Fibroblast of gingiva (primary cell): ENCODE results near the gene LRRC51.

Experiments used
- DNase-seq: peaks from one replicate; pipeline ENCODE4 v3.0.0-alpha.2; 2011; ENCODE audit warnings: low read depth

LRRC51 gene

DNA sequence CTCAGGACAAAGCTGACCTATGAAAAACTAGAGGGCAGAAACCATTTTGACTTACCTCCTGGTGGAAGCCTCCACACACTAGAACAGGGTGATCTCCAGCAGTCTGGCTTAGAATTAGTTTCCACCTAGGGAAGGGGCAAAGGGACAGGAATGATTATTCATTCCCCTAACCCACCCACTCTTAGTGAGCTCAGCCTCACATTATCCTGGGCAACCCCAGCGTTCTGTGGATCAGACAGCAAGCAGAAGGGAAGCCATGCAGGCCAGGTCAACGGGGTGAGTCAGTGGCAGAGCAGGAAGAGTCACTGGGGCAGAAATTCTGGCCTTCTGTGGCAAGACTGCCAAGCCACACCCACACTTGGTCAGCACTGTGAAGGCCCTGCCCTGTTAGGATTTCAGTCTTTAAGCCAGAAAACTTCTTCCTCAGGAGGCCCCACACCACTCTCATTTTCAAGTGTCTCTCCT lies 10.8 kb upstream of the LRRC51 start:
- peak; percentile 87 for DNase-seq

DNA sequence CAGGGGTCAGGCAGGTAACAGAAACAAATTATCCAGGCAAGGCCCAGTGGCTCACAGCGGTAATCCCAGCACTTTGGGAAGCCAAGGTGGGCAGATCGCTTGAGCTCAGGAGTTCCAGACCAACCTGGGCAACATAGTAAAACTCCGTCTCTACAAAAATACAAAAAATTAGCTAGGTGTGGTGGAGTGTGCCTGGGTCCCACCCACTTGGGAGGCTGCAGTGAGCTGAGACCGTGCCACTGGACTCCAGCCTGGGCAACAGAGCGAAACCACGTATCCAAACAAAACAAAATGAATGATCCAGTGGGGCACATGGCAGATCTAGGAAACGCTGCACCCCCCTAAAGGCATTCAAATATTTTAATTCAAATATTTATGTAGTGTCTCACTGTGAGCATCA lies 10.2 kb upstream of the LRRC51 start:
- no peak for DNase-seq

- DNase-seq: peak; percentile 73
Observed at GRCh38 chr11:72072348-72072747, 8.3 kb upstream of the LRRC51 start.

DNA sequence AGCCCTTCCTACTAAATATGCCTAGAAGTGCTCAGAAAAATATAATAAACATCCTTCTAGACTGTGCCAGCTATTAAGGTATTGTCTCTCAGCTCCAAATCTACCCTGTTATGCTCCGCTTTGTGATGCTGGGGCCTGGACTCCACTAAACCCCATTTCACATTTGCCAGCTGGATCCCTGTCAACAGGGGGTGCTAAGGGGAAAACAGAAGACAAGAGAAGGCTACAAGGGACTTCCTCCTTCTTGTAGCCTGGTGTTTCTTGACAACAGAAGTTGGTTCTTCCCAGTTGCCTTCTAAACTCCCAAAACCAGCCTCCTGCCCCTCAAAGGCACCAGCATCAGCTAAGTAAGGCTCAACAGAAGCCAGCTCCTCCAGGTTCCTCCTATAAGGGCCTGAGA lies 5.5 kb upstream of the LRRC51 start:
- DNase-seq: no peak

GRCh38 chr11:72075756-72076155 lies 4.9 kb upstream of the LRRC51 start:
- DNase-seq: no peak

DNA sequence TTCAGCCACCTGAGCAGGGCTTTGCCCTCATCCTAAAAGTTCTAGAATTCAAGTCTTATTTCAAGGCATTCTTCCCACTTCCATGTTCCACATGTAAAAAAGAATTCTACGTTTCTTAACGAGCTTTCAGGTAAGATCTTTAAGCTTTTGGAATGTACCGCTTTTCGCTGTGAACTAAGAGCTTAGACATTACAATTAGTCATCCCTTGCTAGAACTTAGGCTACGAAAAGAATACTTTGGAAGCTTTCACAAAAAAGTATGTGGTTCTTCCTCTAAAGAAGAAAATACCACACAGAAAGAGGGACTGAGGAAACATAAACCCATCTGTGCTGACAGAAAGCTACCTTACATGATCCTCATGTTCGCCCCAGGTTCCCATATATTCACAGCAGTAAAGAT lies 2.2 kb upstream of the LRRC51 start:
- no peak for DNase-seq

DNA sequence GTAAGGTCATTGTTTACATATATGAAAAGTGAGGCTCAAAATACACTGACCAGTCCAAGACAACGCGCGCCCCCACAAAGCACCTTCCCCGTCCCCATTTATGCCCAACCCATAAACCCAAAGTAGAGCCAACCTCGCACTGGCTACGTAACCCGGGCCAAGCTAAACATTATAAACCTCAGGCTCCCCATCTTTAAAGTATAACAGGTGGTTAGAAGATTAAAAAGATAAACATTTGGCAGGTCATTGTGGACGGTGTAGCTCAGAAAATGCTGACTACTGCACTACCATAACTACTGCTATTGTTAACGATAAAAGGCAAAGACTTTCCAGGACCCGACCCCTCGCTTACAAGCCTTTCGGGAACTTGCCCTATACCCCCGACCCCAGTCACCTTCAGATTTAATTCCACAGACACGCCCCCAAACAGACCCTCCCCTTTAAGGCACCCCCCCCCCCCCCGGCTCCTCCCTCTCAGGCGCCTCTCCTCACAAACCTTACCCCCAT lies 778 bp upstream of the LRRC51 start:
- no peak for DNase-seq

- no peak for DNase-seq
Observed at GRCh38 chr11:72081184-72081644, 564 bp downstream of the LRRC51 start.

- DNase-seq: no peak
Observed at GRCh38 chr11:72081821-72082453, 1.3 kb downstream of the LRRC51 start.

- DNase-seq: no peak
Observed at GRCh38 chr11:72083414-72083813, 2.8 kb downstream of the LRRC51 start.

DNA sequence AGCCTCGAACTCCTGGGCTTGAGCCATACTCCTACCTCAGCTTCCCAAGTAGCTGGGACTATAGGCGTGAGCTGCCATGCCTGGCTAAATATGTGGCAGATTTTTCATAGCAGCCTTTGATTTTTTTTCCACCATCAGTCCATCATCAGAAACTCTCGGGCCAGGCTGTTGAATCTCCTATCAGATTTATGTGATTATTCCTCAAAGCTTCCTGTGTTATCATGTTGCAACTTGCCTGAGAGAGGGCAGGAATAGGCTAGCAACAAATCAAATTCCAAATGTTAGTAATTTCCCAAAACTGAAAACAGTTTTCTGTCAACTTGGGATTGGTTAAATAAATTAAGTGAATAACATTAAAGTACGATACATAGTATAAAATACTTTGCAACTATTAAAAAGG lies 3.4 kb downstream of the LRRC51 start:
- no peak for DNase-seq

DNA sequence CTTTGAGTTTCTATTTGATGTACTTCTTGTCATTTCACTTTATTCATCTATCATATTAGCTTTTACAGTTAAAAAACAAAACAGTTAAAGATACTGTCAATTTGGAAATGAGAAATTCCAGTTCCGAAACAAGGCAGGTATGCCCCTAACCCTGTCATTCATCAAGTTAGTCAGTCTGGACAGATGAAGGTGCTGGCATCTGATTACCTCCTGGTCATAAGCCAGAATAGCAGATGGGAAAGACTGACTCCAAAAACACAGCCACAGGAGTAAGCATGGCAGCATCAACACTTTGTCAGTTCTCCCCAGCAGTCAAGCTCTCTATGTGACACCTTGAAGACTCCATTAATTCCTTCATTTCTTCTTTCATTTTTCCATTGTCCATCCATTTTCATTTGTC lies 4.3 kb downstream of the LRRC51 start:
- no peak for DNase-seq

GRCh38 chr11:72085621-72086351 lies 5.1 kb downstream of the LRRC51 start:
- DNase-seq: no peak

DNA sequence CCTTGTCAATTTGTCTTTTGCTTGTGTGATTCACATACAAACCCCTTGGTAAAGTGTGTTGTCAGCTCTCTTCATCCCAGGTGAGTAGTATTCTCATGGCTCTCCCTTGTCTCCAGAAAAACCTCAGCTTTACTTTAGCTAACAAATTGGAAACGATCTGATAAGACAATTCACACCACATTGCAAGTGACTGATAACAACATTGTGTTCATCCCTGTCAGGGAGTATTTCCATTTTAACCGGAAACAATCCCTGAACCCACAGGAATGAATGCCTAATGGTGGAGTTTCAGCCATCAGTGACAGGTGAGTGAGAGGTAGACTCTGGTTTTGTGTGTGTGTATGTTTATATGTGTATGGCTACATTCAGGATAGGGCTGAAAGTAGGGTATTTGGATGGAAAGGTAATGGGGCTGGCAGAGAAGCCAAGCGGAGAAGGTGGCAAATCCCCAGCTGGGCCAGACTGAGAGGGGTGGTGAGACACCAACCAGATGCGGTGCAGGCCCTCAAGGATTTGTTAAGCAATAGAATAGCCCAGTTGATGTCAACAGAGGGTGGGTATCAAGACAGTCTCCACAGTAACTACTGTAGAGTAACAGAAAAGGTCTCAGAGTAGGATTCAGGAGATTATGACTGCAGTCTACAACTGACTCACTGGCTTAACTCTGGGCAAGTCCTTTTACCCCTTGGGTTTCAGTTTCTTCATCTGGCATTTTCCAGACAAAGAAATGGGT lies 7.6 kb downstream of the LRRC51 start:
- DNase-seq: no peak

DNA sequence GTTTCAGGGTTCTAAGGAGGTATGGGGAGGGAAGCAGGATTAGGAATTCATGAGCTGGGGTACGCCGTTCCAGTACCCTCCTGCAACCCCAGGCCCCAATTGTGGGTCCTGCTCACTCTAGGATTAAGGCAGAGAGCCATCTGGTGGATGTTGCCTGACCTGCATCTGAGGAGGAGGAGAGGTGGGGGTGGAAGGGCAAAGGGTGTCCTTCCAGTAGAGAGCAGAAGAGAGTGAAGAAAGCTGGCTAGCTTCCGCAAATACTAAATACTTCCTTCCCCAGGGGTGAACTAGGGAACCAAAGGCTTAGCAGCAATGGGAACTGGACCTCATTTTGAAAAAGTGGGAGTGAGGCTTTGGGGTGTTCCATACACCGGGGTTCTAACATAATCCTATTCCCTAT lies 10.6 kb downstream of the LRRC51 start:
- DNase-seq: peak; percentile 57

DNA sequence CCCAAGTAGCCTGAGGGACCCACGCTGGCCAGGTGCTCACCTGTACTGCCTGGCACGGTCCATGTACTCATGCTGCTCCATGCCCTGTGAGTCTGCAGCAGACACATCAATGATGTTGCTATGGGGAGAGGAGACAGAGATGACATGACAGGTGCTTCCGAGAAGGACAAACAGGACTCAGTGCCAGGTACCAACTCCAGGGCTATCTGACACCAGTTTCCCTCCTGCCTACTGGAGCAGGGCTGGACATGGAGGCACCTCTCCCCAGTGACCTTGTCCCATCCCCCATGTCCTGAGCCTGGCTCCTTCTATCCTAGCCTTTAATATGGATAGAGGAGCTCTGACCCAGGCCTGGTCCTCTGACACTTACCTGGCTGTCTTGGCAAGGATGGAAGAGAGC lies 18.1 kb downstream of the LRRC51 start:
- no peak for DNase-seq

GRCh38 chr11:72100009-72100408 lies 19.4 kb downstream of the LRRC51 start:
- DNase-seq: no peak

DNA sequence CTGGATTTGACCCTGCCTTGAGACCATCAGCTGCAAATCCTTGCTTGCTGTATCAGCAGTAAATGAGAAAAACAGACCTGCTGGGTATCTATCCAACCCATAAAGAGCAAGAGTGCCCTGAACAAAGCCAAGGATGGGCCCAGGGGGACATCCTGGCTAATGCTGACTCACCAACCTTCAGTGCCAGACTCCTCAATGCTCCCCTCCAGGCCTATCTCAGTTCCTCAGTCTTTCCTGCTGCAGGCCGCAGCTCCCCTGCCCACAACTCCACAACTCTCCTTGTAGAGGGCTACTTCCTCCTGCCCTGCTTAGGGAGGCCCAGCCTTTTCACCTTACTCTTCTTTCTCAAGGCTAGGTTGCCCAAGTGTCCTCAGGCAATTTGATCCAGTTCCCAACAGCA lies 19.8 kb downstream of the LRRC51 start:
- DNase-seq: no peak

DNA sequence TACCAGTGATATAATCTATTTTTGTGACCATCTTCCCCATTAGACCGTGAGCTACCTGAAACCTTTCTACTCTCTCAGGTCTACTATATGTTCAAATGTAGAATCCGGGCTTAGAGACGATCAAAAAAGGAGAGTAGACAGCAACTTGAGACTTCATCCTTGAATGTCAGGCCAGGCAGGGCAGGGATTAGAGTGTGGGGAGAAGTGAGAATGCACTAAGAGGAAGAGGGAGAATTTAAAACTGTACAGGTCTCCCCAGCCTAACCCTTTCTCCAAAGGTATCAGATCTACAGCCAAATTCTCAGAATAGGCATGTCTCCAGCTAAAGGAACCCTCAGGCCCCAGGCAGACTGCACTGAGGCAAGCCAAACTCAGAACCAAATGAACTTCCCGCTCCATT lies 21.5 kb downstream of the LRRC51 start:
- DNase-seq: no peak

GRCh38 chr11:72102631-72102945 lies 21.9 kb downstream of the LRRC51 start:
- no peak for DNase-seq

GRCh38 chr11:72102946-72103753 lies 22.5 kb downstream of the LRRC51 start, which contains the start of gene LAMTOR1:
TSS of gene LAMTOR1 (minus strand) at chr11:72103297. CDS start at chr11:72103224, 73 bp downstream.
- DNase-seq: peak; percentile 99

DNA sequence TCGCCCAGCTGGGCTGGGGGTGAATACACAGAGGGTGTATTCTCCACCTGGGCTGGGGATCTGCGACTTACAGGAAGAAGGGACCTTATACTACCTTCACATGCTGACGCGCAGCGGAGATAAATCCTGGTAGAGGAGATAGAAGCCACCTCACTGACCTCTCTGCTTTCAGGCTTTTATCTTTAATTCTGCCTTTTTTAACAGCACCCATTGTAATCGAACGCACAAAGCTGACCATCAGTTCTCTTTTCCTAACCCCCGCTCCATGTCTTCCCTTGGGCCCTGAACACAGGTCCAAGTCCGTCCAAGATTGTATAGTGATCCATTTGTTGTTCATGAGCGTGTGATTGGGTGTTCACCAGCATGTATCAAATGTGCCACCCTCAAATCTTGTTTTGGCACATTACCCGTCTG lies 23.1 kb downstream of the LRRC51 start:
- DNase-seq: no peak
